GM18498 (cell line): ENCODE data around the gene MTAP.

Source experiments
- ATAC-seq: cut with Tn5 transposase; IDR thresholded peaks from one replicate; pipeline ENCODE4 v1.9.1; 2021; ENCODE audit warnings: mild to moderate bottlenecking, moderate library complexity; ENCODE audit not compliant: unreplicated experiment

MTAP gene

DNA sequence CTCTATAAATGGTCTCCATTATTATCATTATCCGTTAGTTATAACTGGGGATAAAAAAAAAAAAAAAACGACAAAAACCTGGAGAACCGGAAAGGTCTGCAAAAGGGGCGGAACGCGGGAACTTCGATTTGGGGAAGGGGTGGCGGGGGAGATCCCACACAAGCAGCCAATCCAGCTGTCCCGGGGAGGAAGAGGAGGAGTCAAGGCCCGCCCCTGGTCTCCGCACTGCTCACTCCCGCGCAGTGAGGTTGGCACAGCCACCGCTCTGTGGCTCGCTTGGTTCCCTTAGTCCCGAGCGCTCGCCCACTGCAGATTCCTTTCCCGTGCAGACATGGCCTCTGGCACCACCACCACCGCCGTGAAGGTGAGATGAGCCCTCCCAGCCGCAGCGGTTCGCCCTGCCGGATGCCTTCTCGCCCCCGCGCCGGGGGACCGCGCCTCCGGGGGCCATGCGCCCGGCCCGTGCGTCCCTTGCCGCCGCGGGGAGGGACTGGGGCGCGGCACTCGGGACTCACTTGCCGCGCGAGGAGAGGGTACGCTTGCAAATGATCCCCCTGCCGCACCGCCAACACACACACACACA is at the start of gene MTAP:
Gene MTAP, plus strand, starts transcription at position 219 of the 583 bp plus-strand sequence. Its CDS starts 113 bp downstream, at position 332.
- peak; percentile 93 for ATAC-seq

DNA sequence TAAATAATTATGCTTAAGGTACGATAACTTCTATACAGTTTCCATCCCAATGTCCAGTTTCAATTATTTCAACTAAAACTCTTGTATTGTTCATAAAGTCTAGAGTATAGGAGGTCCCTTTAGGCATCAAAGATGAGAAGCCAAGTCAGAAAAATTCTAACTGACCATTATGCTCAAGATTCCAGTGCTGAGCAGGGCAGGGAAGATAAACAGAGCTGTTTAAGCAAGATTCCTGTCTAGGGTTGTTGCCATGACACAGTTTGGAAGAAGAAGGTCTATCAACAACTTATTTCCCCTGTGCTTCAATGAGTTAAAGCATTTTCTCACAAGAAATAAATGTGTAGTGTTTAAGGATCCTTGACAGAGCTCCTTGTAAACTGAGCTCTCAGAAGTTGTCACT is 48.9 kb upstream of the MTAP start:
- ATAC-seq, result no peak

DNA sequence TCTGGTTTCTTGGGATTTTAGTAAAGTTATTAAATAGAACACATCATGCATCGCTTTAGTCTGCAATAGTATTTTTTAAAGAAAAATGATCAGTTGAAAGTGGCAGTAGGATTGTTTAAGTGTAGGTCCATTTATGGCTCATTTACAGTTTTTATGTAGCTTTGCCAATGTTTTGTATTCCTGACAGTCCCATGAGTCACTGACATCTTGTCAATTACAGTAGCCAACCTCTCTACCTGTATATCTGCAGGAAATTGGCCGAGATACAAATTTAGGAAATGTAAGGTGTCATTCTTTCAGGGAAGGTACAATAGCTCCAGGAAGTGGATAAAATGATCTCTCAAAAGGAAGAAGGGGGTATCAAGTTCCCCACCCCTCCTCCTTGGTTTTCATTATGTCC is 47.7 kb upstream of the MTAP start:
- ATAC-seq, result no peak

DNA sequence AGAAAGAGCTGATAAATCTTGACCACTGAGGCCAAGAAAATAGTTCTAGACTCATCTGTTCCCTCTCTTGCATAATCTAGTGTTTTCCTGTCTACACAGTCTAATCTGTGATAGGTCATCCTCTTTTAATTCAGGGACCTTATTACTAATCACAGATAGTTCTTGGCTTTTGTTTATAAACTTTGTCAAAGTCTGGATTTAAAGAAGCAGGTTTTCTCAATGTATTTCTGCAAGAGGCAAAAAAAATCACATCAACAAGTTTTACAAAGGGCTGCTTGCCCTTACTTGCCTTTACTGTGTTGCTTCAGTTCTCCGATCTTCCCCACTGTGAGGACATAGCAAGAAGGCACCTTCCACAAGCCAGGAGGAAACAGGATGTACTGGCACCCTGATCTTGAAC is 43.9 kb upstream of the MTAP start:
- no peak for ATAC-seq

DNA sequence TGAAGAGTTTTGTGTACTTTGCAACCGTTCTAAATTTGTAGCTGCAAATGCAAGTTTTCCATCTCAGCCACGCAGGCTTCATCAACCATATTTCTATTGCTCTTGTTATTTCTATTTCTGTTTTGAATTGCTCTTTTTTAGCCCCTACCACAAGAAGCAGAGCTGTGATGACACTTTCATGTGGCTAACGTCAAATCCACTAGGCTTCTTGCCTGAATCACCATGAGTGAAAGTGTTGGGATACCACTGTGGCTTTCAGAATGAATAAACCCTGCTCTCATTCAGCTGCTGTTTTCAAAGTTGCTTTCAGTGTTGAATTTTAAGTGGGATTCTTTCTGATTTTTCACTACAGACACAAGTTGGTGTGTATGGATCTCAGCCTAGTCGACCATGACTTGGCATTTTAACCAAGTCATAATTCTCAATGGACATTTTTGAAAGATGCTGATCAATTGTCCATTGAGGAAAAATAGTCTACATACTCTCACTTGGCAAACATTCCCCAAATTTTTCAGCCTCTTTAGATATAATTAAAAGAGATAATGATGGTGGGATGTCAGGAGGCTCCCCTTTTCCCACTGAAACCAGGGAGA is 41.0 kb upstream of the MTAP start:
- ATAC-seq, result peak; percentile 88

DNA sequence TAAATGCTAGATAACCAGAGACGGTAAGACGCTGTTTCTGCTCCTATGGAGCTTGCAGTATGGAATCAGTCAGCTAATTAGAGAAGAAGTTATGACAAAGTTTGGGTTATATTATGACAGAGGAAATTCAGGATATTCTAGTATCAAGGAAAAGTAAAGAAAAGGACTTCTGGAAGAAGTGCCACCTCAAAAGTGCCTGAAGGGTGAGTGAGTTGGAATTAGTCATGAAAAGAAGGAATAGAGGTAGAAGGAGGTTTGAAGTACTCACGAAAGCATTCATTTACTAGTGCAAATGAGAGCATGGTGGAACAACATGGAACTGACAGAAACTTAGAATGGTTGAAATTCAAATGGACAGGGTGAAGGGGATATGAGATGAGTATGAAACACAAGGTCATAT is 40.4 kb upstream of the MTAP start:
- ATAC-seq, result no peak

DNA sequence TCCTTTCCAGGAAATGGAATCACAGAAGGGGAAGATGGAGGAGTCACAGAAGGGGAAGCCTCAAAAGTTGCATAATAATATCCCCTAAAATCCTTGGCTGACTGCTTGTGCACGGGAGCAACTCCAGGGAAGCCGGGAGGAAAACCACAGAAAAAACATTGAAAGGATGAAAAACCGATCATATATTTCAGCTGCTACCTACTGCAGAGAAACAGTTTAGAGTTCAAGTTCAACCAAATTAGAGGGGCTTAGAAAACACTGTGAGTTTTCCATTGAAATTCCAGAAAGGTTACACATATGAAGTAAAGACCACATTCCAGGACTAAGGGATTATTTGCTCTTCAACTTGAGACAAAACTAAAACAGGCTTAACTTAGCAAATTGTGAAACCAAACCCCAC is 37.6 kb upstream of the MTAP start:
- no peak for ATAC-seq

DNA sequence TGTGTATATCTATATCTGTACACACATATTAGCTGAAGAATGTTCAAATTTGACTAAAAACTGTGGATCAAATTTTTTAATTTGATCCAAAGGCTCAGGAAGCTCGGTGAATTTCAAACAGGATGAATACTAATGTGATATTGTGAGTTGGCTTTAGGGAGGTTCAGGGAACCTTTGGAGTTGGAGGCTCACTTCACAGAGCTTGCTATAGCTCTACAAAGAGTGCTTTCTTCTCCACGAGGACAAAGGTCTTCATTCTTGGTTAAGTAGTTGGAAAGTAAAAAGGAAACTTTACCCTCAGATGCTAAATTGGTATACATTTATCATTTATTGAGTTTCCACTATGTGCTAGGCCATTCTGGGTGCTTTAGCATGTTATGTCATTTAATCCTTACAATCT is 36.3 kb upstream of the MTAP start:
- no peak for ATAC-seq

DNA sequence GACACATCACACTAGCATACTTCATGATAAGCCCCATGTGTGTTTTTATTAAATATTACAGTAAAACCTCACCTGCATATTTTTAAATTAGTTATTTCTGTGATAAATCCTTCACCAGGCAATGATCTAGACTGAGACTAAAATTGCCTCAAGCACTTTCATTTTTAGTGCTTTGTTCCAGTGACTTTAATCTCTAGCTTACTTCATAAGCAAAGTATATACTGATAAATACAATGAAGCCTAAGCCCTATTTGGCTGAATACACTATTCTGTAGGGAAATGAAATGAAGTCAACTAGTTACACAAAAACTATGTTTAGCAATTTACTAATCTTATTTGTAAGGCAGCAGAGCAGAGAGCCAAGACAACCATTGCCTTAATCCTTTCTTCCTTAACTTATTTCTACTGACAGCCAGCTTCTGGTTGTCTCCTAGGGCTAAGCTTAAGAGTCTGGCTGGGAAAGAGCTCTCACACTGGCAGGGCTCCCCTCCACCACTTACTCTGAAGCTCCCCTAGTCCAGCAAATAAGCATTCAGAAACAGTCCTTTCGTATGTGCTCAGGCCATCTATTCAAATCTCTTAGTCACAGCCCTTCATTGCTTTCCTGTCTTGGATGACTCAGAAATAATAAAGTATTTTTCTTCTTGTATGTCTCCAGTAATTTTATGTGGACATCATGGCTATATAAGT is 31.4 kb upstream of the MTAP start:
- no peak for ATAC-seq

DNA sequence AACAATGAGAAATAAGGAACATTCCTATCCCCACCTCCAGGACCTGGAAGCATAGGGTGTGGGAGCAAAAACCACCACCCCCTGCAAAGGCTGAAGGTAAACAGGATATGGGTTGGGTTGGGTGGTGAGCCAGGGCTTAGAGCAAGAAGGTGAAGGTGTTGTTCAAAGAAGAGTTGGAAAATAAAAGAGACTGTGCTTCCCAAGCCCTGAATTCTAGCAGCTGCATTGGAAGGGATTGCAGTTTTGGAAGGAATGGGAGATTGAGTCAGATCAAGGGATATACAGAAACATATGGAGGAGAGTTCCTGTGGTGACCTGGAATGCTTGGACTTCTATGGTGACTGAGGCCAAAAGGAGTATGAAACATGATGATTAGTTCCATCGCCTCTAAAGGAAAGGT is 24.7 kb upstream of the MTAP start:
- no peak for ATAC-seq

DNA sequence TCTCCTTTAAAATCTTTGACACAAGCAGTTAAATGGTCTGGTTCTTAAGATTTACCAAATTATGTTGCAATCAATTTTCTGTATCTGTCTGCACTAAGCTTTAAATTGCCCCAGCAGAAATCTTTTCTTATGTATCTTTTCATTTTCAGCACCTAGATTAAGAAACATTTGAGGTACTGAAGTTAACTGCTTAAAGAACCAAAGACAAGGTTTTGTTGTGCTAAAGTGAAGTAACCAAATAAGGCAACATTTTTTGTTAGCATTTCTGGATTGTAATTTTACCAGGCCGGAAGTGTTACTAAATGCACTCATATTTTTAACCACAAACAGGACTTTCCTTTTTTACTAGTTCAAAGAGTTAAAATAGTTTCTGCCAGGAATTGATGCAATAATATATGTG is 24.1 kb upstream of the MTAP start:
- no peak for ATAC-seq

DNA sequence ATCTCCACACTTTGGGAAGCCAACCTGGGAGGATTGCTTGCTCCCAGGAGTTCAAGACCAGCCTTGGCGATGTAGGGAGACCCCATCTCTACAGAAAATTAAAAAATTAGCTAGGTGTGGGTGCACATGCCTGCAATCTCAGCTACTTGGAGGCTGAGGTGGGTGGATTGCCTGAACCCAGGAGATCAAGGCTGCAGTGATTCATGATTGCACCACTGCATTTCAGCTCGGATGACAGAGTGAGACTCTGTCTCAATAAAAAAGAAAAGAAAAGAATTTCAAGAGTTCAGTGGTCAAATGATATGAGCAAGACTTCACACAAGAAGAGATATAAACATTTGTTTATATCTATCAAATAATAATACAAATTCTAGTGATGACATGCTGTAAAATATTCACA is 23.0 kb upstream of the MTAP start:
- ATAC-seq, result no peak

DNA sequence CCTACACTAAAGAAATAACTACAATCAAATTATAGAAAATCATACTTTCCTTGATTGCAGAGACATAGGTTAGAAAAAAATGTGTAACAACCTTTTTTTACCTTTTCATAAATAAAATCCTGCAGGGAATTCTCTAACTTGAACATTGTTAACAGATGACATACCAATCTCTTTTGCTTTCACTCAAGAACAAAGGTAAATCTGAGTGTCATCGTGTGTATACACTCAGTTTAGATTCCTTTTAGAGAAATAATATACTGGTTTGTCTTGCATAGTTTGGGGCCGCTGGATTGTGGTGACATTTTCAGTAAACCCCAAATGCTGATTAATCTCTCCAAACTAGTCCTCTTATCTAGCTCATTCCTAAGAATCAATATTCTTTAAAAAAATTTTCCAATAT is 20.8 kb upstream of the MTAP start:
- no peak for ATAC-seq

DNA sequence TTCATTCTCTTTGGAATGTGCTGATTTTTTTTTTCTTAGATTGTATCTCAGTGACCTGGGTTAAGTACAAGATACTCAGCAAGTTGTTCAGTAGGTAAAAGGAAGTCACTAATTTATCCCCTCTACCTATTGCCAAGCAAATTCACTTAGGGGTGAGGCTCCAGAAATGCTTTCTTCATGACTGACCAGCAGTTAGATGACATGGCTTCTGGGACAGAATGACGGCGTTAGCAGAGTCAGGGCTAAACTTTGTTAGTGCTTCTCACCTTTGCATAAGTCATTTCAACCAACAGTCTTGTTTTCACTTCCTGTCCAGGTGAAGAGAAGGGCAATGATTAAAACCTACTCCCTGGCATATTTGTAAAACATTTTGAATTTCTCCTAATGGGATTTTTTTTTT is 20.2 kb upstream of the MTAP start:
- peak; percentile 43 for ATAC-seq

DNA sequence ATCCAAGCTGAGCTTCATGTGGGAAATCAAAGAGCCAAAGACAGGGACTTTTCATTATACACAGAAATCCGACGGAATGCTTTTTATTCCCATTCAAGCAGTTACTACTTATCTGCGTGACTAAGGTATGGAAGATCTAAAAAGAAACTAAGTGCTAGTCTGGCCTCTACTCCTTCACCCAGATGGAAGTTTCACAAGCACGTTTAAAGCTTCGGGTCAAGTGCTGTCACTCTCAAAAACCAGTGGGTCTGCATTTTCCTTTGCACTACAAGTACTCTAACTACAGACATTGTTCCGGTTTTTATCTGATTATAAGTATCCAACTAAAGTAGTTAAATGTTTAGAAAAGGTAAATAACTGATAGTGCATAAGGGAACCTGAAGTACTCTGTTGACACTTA is 13.7 kb upstream of the MTAP start:
- no peak for ATAC-seq

DNA sequence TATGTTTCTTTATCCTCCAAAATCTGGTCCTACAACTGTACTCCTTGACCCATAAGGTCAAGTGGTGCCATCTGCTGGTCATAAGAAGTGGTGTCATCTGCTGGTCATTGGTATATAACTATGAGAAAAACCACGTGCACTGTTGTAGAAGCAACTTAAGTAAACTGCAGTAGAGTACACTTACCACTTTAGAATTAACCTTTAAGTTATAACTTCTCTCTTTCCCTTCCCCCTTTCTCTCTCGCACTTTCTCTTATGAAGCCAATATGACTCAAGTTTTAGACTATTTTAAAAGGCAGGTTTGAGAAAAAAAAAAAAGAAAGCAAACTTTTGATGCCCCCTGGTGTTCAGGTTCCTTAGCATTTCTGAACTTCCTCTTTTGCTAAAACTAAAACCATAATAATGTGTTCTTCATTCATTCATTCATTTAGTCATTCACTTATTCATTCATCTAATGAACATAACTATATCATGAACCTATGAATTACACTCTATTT is 12.8 kb upstream of the MTAP start:
- peak; percentile 98 for ATAC-seq

DNA sequence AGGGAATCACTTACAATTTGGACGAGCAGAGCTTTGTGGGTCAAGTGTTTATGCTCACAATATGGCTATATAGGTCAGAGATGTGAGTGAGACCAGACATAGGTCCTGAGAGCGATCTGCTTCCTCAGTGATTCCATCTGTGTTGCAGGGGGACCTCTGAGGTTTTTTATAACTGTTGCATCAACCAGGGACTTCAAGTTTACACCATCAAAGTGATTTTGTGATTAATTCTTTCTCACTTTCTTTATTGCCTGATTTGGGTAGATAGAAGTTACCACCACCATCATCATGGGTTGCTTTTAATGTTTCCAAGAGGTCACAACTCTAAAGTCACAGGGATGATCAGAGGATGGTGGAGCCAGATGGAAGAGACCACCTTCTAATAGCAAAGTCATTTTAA is 7.0 kb upstream of the MTAP start:
- no peak for ATAC-seq

DNA sequence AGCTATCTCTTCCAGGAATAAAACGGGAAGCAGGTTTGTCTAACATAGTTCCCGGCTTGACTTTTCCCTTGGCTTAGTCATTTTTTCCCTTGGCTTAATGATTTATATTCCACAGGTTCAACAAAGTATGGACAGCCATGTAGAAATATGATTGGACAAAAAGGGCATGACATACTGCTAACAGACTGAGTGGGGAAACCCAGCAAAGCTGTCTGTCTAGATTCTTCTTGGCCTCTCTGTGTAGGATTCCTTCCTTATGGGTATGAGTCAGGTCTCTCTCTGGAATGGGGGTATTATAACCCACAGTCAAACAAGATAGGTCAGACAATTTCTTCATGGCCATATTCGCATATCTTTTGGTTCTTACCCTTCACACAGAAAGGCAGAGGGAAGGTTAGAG is 5.7 kb upstream of the MTAP start:
- ATAC-seq, result no peak

DNA sequence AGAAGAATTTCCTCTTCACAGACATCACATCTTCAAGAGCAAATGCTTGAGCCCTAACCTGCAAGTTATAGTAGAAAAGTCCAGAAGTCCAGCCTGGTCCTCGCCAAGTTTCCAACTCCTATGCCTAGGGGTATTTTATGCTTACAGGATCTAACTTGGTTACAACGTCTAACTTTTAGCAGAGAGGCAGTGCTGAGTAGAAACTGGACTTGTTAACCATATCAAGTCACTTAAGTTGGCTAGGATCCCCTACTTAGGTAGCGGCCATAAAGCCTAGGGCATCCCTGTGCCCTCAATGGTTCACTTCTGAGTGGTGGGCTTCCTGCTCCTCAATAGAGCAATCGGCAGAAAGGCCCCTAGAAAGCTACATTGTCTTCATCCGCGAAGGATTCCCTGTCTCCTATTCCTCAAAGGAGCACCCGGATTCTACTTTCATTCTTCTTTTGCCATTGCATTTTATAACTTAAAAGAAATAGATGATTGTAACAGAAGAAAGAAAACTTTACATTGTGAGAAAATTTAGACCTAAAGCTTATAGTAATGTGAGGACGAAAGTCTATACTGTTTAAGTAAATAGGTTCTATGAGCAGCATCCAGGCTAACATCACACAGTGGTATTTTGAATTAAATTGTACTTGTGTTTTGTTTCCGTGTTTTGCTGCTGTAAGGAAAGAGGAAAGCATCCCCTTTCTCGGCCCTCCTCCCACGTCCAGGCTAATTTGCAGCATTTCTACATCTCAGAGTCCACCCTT is 1.3 kb upstream of the MTAP start:
- ATAC-seq, result no peak

DNA sequence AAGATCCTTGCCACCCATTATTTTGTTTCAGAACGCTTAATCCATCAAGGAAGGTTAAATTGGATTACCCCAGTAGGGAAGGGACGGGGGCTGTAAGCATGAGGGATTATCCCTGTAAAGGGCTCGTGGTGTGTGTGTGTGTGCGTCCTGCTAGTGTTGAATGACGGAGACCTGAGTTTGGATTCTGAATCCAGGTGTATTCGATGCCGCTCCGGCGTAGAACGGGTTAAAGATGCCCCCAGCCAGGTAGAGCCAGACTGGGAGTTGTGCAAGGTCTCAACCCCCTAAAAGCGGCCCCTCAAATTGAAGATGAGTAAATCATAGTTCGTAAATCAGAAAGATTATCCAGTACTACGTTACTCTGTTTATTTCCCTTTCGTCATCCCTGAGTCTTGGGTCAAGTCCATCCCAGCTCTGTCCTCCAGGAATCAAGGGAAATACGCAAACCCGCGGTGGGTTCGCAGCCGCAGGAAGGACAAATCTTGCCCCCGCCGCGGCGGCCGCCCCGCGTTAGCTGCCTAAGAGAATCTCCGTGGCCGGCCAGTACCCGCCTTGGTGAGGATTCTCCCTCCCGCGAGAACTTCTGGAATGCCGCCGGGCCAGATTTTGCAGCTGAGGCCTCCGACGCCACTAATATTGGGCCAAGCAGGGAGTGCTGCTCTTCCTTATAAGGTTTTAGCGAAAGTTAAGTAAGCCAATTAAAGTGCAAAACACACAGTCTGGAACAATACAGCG is 586 bp upstream of the MTAP start:
- peak; percentile 25 for ATAC-seq

DNA sequence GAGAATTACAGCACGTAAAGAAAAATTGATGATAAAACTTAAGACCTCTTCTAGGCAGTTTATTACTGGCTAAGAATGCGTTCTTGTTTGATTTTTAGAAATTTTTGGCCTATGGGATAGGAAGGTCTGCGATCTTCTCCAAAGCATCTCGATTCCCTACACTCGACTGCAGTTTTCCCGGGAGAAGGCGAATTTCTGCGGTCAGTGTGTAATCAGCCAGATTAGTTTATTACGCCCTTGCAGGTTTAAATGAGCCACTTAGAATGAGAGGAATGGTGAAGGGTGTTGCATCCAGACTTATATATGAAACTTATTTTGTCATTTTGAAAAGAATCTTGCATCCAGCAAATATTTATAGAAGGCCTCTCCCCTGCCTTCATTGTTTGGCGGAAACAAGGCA is 1.2 kb downstream of the MTAP start:
- no peak for ATAC-seq
